ENCODE results near the gene TMEM120B. TPM values are rescaled to one million over a fixed set of nuclear protein-coding genes. Genes with fewer than 3 reads are reported as not detected.

Gene TMEM120B
- total and polyA plus RNA-seq, 2 of the 4 experiments (the other 2 are of a cell fraction): 10.6 to 18.4 TPM

- peak; percentile 56; the same call in 1 of the 2 replicates for TF ChIP-seq BHLHE40 (IDR thresholded peaks at IDR 0.05; ENCODE audit: low read depth, low read length)
- peak; percentile 38 for TF ChIP-seq POLR2A (IDR thresholded peaks at IDR 0.05; ENCODE audit: low read depth, low read length)
- no peak for TF ChIP-seq RFX5 (IDR thresholded peaks at IDR 0.05; ENCODE audit: low read depth, low read length)
- peak; percentile 95 for TF ChIP-seq RAD21 (IDR thresholded peaks at IDR 0.05; ENCODE audit: low read length)
These were observed 81.4 kb downstream of the TMEM120B start (continued) for GRCh38 chr12:121793838-121794533.

GRCh38 chr12:121794534-121795033, 82.0 kb downstream of the TMEM120B start:
- peak overlapping the region; percentile 97 for H2AK9ac ChIP-seq (replicated peaks; ENCODE audit: low read depth, low read length, poor library complexity)
- H3K36me3 ChIP-seq (ENCODE audit: control insufficient read depth, insufficient read depth, low read length): peaks cover 9% of the 10 kb centered on the region; the same call in 1 of the 2 replicates
- H3K4me3 ChIP-seq (ENCODE audit: insufficient read depth, low read depth, low read length): no peak overlapping the region
- H4K8ac ChIP-seq (ENCODE audit: low read depth in 2 of 2, low read length in 2 of 2): peak overlapping the region; percentile 8 to 72; a peak in 3 of 4 replicates
- H2AFZ ChIP-seq (replicated peaks; ENCODE audit: low read length, poor library complexity): peak overlapping the region; percentile 95
- no peak overlapping the region; the same call in 2 of the 3 replicates for H2BK15ac ChIP-seq (ENCODE audit: low read depth, low read length)
- ATAC-seq (ENCODE audit: low read depth) (peak; percentile 5), DNase-seq (no peak)
- peak overlapping the region; percentile 81 for H4K91ac ChIP-seq (ENCODE audit: insufficient read depth, low read depth, low read length)
- H4K5ac ChIP-seq (ENCODE audit: low read depth, low read length): peak overlapping the region; percentile 17; the same call in 1 of the 2 replicates
- peak overlapping the region; percentile 22; the same call in 1 of the 2 replicates for H3K9ac ChIP-seq (ENCODE audit: low read depth, low read length)
- no peaks in the 10 kb centered on the region for H3K9me3 ChIP-seq (ENCODE audit: control insufficient read depth, insufficient read depth, low read length)
- H2BK20ac ChIP-seq (ENCODE audit: low read depth, low read length): 0 out of 2 replicates have a peak overlapping the region, but pooled peaks have one; percentile 38
- H4K20me1 ChIP-seq (ENCODE audit: insufficient read depth, low read length): peaks cover 13% of the 10 kb centered on the region
- peak overlapping the region; percentile 55; the same call in 1 of the 2 replicates for H2BK120ac ChIP-seq (ENCODE audit: low read depth, low read length)
- peak overlapping the region; percentile 69 for H2AK5ac ChIP-seq (ENCODE audit: low read depth, low read length)
- H3K9me1 ChIP-seq (ENCODE audit: insufficient read depth, low read length): peaks cover 6% of the 10 kb centered on the region; the same call in 1 of the 2 replicates
- ChIA-PET CTCF (interaction anchor here (0.5 to 3.9 kb wide), 33 partner anchors 8 to 1366 kb away, joined by 3 to 49 read pairs (median 5); partner anchors contain the start of genes PSMD9, SETD1B and TMEM120B), POLR2A (ENCODE audit: unreplicated experiment) (interaction anchor here (0.6 to 2.0 kb wide), 4 partner anchors 10 to 291 kb away, joined by 5 to 10 read pairs (median 5); no protein-coding TSS in a partner anchor)
- no TSS peak for BruUV-seq (replicated peaks)
- dilution Hi-C loops (cut with HindIII; ENCODE audit: low sequenced_read_pairs, unreplicated experiment) (no loop called here), intact Hi-C loops (cut with micrococcal nuclease) (loop anchor here (1.0 to 10.0 kb wide), 7 partner anchors 18 to 240 kb away; partner anchors contain the start of genes BCL7A, PSMD9 and TMEM120B), in situ Hi-C loops (cut with MboI; ENCODE audit: low sequenced_read_pairs) (no loop called here)
- H2BK5ac ChIP-seq (ENCODE audit: low read depth, low read length, poor library complexity, severe bottlenecking): peak overlapping the region; percentile 39
- no peaks in the 10 kb centered on the region for H3K27me3 ChIP-seq (ENCODE audit: control insufficient read depth, insufficient read depth, low read length)
- 10% methylated on average over 2 of the region's 13 CpGs; no CpG with 5 or more reads in 1 of the 2 experiments for WGBS, 2 experiments (ENCODE audit: extremely low coverage in 2 of 2, insufficient read length in 1 of 2)
- H3K23ac ChIP-seq (ENCODE audit: low read depth, low read length): peak overlapping the region; percentile 54
- peaks cover 6 to 45% of the 10 kb centered on the region in 2 experiments; a peak in 3 of 4 replicates for H3K79me1 ChIP-seq (ENCODE audit: low read depth in 1 of 2, low read length in 2 of 2)
- peaks cover 28% of the 10 kb centered on the region for H3K4me1 ChIP-seq (ENCODE audit: control insufficient read depth, insufficient read depth, low read length)
- H3K56ac ChIP-seq (ENCODE audit: extremely low read depth, insufficient read depth, low read length): peak overlapping the region; percentile 26; the same call in 1 of the 2 replicates
- H3K14ac ChIP-seq (replicated peaks; ENCODE audit: low read depth, low read length): peak overlapping the region; percentile 16
- H3K18ac ChIP-seq (ENCODE audit: low read depth, low read length): no peak overlapping the region
- peak overlapping the region; percentile 28 for H3K27ac ChIP-seq (ENCODE audit: insufficient read depth, low read length)
- H3K4ac ChIP-seq (ENCODE audit: low read depth, low read length): peak overlapping the region; percentile 76
- TF ChIP-seq NFE2L2 (IDR thresholded peaks at IDR 0.05; ENCODE audit: low read depth, low read length): no peak
- no peak for TF ChIP-seq CTCF (conservative IDR thresholded peaks at IDR 0.05; ENCODE audit: low read depth, low read length)
- no peak for TF ChIP-seq CHD1 (IDR thresholded peaks at IDR 0.05; ENCODE audit: low read depth, low read length)
- TF ChIP-seq CEBPB (IDR thresholded peaks at IDR 0.05; ENCODE audit: low read depth, low read length): no peak
- TF ChIP-seq USF2 (IDR thresholded peaks at IDR 0.05; ENCODE audit: low read depth, low read length): no peak
- TF ChIP-seq RCOR1 (IDR thresholded peaks at IDR 0.05; ENCODE audit: insufficient replicate concordance, low read length): no peak
- no peak for TF ChIP-seq MAFK (IDR thresholded peaks at IDR 0.05; ENCODE audit: low read depth, low read length)
- no peak for TF ChIP-seq SMC3 (IDR thresholded peaks at IDR 0.05; ENCODE audit: low read depth, low read length)
- peak overlapping the region; percentile 65 for H3K4me2 ChIP-seq (ENCODE audit: low read depth, low read length)

All from IMR-90 (cell line).